ENCODE measurements around the gene LRRC28.

DNA sequence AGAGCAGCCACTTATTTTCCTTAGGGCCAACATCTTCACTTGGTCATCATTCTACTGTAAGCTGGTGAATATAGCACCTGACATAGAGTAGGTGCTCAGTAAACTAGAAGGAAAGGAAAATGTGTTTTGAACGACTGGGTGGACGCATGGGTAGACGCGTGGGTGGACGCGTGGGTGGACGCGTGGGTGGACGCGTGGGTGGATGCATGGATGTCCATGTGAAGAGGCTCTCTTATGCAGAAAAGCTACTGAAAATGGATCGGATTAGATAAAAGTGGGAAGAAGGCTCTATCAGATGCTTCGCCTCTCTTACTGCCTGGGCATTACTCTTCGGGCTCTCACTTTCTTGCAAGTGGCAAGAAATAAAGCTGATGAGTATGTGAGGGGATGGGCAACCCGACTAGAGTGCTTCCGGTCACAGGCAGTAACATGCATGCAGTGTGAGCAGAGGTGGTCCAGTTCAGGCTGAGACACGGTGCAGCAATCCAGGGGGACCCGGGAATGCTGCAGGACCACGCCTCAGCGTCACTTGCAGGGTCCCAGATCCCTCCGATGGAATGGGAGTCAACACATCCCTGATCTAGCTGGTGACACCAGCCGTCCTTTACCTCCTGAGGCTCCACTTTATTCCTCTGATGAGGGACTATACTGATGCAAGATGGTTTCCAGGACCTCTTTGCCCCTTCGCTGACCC lies 176.5 kb downstream of the LRRC28 start:
- TF ChIP-seq POLR2A (IDR thresholded peaks at IDR 0.05): no peak
- TF ChIP-seq, protein P1, sequence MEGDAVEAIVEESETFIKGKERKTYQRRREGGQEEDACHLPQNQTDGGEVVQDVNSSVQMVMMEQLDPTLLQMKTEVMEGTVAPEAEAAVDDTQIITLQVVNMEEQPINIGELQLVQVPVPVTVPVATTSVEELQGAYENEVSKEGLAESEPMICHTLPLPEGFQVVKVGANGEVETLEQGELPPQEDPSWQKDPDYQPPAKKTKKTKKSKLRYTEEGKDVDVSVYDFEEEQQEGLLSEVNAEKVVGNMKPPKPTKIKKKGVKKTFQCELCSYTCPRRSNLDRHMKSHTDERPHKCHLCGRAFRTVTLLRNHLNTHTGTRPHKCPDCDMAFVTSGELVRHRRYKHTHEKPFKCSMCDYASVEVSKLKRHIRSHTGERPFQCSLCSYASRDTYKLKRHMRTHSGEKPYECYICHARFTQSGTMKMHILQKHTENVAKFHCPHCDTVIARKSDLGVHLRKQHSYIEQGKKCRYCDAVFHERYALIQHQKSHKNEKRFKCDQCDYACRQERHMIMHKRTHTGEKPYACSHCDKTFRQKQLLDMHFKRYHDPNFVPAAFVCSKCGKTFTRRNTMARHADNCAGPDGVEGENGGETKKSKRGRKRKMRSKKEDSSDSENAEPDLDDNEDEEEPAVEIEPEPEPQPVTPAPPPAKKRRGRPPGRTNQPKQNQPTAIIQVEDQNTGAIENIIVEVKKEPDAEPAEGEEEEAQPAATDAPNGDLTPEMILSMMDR (IDR thresholded peaks at IDR 0.05): no peak
- no peak for TF ChIP-seq POLR2AphosphoS5 (IDR thresholded peaks at IDR 0.05)

All from breast epithelium (tissue), 3 donors.